ENCODE data around the gene TPBGL.

DNA sequence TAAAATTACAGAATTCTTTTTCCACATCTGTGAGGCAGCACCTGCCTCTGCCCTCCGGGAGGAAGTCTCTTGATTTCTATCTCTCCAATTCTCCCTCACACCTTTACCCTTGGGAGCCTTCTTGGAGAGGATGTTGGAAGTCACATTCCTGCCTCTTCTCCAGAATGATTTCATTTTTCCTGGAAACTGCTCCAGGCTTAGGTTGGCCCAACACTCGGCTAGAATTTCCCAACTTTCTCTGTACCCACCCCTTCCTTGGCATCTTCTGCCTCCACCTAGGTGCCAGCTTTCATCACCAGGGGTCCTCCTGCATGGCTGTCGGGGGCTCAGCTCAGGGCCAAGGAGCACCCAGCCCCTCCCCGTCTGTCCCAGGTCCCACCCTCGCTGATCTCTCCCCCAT, 46.4 kb upstream of the TPBGL start:
- TF ChIP-seq POLR2AphosphoS5 (IDR thresholded peaks at IDR 0.05; ENCODE audit: low read depth, low read length) (no peak), TAF1 (IDR thresholded peaks at IDR 0.05; ENCODE audit: low read depth, low read length) (no peak), POLR2A (IDR thresholded peaks at IDR 0.05; ENCODE audit: low read depth, low read length) (no peak), PAX5 (IDR thresholded peaks at IDR 0.05; ENCODE audit: insufficient read depth, low read length, severe bottlenecking) (no peak), SPI1 (IDR thresholded peaks at IDR 0.05; ENCODE audit: low read depth, low read length) (no peak), POU2F2 (IDR thresholded peaks at IDR 0.05; ENCODE audit: low read depth, low read length) (no peak)
